LNCaP clone FGC (cell line): ENCODE data around the gene PNPLA8.

ENCODE experiments used
- DNase-seq: peaks from one replicate; pipeline ENCODE4 v3.0.0-alpha.2; 2011; ENCODE audit warnings: low read depth
- H3K4me3 ChIP-seq: 2 replicates; pipeline ENCODE4 v1.5.1; 2011; ENCODE audit warnings: mild to moderate bottlenecking, low read depth, low read length, control low read depth
- TF ChIP-seq, protein P1 (sequence below): IDR thresholded peaks from 2 replicates; pipeline ENCODE4 v1.5.1; 2012; ENCODE audit warnings: mild to moderate bottlenecking; ENCODE audit not compliant: control insufficient read depth, insufficient read depth; ENCODE audit errors: extremely low read depth

Gene PNPLA8

DNA sequence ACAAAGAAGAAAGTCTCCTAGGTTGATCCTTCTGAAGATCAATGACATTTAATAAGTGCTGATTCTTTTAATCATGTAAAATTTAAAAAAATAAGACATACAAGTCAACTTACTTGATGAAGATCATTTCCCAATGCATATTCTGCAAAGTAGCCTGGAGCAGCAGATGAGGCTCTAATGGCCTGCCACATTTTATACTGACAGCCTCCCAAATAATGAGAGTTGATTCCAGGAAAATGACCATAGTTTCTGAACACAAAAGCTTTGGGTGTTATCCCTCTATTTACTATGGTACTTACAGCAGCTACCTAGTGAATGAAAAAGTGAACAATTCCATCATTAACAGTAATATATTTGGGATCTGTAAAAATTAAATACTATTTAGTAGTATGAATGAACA, 38.3 kb downstream of the PNPLA8 start:
- TF ChIP-seq, protein P1, sequence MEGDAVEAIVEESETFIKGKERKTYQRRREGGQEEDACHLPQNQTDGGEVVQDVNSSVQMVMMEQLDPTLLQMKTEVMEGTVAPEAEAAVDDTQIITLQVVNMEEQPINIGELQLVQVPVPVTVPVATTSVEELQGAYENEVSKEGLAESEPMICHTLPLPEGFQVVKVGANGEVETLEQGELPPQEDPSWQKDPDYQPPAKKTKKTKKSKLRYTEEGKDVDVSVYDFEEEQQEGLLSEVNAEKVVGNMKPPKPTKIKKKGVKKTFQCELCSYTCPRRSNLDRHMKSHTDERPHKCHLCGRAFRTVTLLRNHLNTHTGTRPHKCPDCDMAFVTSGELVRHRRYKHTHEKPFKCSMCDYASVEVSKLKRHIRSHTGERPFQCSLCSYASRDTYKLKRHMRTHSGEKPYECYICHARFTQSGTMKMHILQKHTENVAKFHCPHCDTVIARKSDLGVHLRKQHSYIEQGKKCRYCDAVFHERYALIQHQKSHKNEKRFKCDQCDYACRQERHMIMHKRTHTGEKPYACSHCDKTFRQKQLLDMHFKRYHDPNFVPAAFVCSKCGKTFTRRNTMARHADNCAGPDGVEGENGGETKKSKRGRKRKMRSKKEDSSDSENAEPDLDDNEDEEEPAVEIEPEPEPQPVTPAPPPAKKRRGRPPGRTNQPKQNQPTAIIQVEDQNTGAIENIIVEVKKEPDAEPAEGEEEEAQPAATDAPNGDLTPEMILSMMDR = no peak

DNA sequence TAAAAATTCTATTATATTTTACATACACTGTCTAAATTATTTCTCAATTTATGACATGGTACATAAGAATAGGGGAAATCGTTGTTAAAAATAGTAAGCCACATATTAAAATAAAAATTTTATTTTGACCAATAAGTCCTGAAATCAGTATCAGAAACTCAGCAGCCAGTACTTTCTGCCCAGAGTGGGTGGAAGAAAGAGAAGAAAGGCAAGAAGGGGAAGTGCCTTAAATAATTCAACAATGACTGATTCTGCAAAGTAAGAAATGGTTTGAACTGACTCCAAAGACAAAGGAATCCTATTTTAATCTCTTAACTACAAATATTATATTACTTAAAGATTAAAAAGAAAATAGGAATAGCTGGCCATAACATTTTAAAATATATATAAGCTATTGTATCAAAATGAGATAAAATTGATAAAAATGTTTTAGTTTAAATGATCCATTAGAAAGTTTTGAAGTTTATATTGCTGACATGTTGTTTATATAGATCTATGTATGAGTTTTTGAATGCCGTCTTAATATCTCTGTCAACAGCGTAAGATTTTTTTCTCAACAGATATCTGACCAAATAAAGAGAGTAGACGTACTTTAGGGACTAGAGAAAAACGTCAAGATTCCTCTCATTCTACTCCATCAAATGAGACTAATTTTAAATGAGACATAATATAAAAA, 39.5 kb downstream of the PNPLA8 start:
- TF ChIP-seq, protein P1 = no peak
- DNase-seq = no peak
- H3K4me3 ChIP-seq = no peak overlapping the region

More for the DNA sequence above, 38.3 kb downstream of the PNPLA8 start:
- no peak for DNase-seq
- no peak overlapping the region for H3K4me3 ChIP-seq

DNA sequence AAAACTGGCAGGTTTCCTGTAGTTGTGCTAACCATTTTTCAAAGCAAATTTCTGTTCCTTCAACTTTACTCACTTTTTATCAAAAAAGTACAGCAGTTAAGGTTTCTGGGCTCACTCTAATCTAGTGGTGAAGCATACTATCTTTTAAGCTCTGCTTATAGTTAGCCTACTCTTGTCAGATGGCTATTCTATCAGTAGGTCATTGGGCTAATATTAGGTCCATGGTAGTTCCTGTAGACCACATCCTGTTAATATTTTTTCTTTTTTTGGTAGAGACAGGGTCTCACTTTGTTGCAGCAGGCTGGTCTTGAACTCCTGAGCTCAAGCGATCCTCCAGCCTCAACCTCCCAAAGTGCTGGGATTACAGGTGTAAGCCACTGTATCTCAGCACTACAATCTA, 41.8 kb downstream of the PNPLA8 start:
- no peak for DNase-seq
- TF ChIP-seq, protein P1 = no peak
- H3K4me3 ChIP-seq = no peak overlapping the region

DNA sequence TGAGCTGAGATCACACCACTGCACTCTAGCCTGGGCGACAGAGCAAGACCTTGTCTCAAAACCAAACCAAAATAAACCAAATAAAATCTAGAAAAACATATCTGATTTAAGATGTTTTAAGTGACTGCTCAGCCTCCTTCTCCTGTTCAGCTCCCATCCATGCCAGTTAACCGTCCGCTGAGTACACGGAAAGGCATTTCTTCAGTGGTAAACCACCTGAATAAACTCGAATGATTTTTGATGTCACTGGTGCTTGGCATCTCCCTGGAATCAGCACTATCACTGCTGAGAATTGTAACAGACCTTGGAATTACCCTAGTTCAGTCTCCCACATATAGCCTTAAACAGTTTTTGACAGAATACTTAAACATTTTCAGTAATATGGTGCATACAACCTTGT, 45.6 kb downstream of the PNPLA8 start:
- TF ChIP-seq, protein P1 = no peak

DNA sequence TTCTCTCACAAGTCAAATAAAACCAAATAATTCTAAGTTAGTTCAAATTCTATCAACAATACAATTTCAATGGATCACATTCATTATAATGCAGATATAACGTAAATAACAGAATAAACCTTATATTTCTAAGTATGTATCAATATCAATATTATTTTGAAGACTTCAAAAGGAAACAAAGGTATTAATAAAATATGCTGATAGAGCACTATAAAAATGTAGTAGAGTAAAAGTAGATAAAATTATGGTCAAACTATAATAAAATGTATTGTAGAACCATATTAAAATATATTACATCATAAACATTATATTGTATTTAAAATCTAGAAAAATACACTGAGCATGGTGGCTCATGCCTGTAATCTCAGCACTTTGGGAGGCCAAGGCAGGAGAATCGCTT, 46.2 kb downstream of the PNPLA8 start:
- no peak for DNase-seq
- H3K4me3 ChIP-seq = no peak overlapping the region
- TF ChIP-seq, protein P1 = no peak

More for the DNA sequence above, 45.6 kb downstream of the PNPLA8 start:
- no peak for DNase-seq
- H3K4me3 ChIP-seq = no peak overlapping the region

DNA sequence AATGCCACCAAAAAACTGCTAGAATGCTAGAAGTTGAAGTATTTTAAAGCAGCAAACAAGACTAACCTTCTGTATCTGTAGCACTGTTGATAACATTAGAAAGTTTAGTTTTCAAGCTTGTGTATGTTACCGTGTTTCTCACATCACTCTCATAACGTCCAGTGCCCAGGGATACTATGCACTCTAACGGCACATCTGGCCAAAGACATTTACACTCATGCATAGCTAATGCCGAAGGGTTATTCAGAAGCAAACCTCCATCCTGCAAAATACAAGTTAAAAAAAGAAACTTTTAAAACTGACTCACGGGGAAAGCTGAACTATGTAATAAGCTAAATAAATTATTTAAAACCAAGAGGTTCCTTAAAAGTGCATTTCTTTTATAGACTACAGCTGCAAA, 46.8 kb downstream of the PNPLA8 start:
- TF ChIP-seq, protein P1 = no peak
- no peak for DNase-seq
- no peak overlapping the region for H3K4me3 ChIP-seq

DNA sequence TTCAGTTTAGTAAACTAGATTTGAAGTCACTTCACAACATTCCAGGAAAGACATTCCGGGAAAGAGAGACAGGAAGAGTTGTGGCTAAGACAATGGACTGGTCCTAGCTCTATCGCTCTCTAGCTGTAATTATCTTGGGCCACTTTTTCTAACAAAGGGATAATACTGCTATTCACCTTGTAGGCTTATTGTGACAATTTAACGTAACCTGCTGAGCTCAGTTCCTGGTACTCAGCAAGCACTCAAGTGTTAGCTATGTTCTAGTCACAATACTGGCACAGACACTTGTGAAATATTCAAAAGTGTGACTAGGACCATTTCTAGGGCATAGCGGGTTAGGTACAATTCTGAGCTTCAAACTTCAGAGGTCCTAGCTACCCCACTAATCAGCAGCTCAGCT, 57.7 kb downstream of the PNPLA8 start:
- DNase-seq = no peak
- H3K4me3 ChIP-seq = no peak overlapping the region
- TF ChIP-seq, protein P1 = no peak
